MCF 10A (cell line): Measurements from ENCODE around the gene ZBTB47. TPM values are rescaled to one million over a fixed set of nuclear protein-coding genes. Genes with fewer than 3 reads are reported as not detected.

Source experiments
- BruUV-seq: library from RNA; stranded (reverse); fragments of 400-500 nt; replicated peaks from 2 replicates; lab custom pipeline; 2021; lab: Mats Ljungman, UMichigan
- CTCF ChIA-PET: fragments of 300-600 bp; sonication (Branson Sonifier 250); formaldehyde crosslinking; extraction: SDS; loops from one replicate; lab custom pipeline; 2021; ENCODE audit warnings: antibody characterized with exemption, inconsistent platforms; lab: Yijun Ruan, JAX
- POLR2A ChIA-PET: fragments of 300-600, 350-650 bp; sonication (Branson Sonifier 250); formaldehyde crosslinking; extraction: SDS; loops from one replicate; lab custom pipeline; 2020; ENCODE audit warnings: antibody characterized with exemption, inconsistent platforms; lab: Yijun Ruan, JAX
- DNase-seq: peaks from one replicate; pipeline ENCODE4 v3.0.0-alpha.2; 2018; ENCODE audit not compliant: unreplicated experiment
- H3K27ac Mint-ChIP-seq: one replicate; pipeline ENCODE4 v1.8.0; 2022; ENCODE audit warnings: mild to moderate bottlenecking, low read depth, mixed read lengths; ENCODE audit not compliant: unreplicated experiment
- H3K27me3 Mint-ChIP-seq: one replicate; pipeline ENCODE4 v1.8.0; 2022; ENCODE audit warnings: mixed read lengths; ENCODE audit not compliant: insufficient read depth, unreplicated experiment
- H3K36me3 Mint-ChIP-seq: one replicate; pipeline ENCODE4 v1.8.0; 2022; ENCODE audit warnings: mild to moderate bottlenecking, moderate library complexity, mixed read lengths; ENCODE audit not compliant: insufficient read depth, unreplicated experiment
- H3K4me1 Mint-ChIP-seq: one replicate; pipeline ENCODE4 v1.8.0; 2022; ENCODE audit warnings: mixed read lengths; ENCODE audit not compliant: insufficient read depth, unreplicated experiment
- H3K4me3 Mint-ChIP-seq: one replicate; pipeline ENCODE4 v1.8.0; 2022; ENCODE audit warnings: mild to moderate bottlenecking, moderate library complexity, mixed read lengths; ENCODE audit not compliant: unreplicated experiment
- H3K9me3 Mint-ChIP-seq: one replicate; pipeline ENCODE4 v1.8.0; 2022; ENCODE audit warnings: mixed read lengths; ENCODE audit not compliant: unreplicated experiment
- CTCF ChIP-seq: fragments of 200-600 bp; IDR thresholded peaks from one replicate; pipeline ENCODE4 v1.8.0; 2022; ENCODE audit warnings: antibody characterized with exemption, mild to moderate bottlenecking; ENCODE audit not compliant: unreplicated experiment
- intact Hi-C: fragments of 100-400 bp; cut with micrococcal nuclease; formaldehyde crosslinking; loops from 2 replicates; pipeline ENCODE4 v1.14.1; 2022
- total RNA-seq: library from RNA; stranded (reverse); gene quantifications from 2 replicates; pipeline ENCODE4 v1.2.3, GENCODE V29; 2022

Gene ZBTB47
- total RNA-seq, 1 experiment from 2014 or later: 10.9 TPM

- Mint-ChIP-seq H3K36me3 (peaks cover 30% of the 10 kb centered on the region), H3K4me1 (peaks cover 21% of the 10 kb centered on the region), H3K9me3 (no peaks in the 10 kb centered on the region), H3K27ac (no peak overlapping the region), H3K4me3 (no peak overlapping the region), H3K27me3 (no peaks in the 10 kb centered on the region)
- no peak for TF ChIP-seq CTCF
- no TSS peak for BruUV-seq
- CTCF ChIA-PET: interaction anchor here (0.7 to 1.0 kb wide), 2 partner anchors 9 to 89 kb away, joined by 3 to 5 read pairs; no protein-coding TSS in a partner anchor
- POLR2A ChIA-PET: no interaction called here
- no peak for DNase-seq
- intact Hi-C loops: no loop called here
These were observed 6.7 kb downstream of the ZBTB47 start for GRCh38 chr3:42660131-42660715.

GRCh38 chr3:42660898-42661297 is 7.4 kb downstream of the ZBTB47 start:
- H3K27ac Mint-ChIP-seq: no peak overlapping the region
- DNase-seq: no peak
- H3K4me1 Mint-ChIP-seq: peaks cover 19% of the 10 kb centered on the region
- no peaks in the 10 kb centered on the region for H3K27me3 Mint-ChIP-seq
- H3K36me3 Mint-ChIP-seq: peaks cover 30% of the 10 kb centered on the region
- POLR2A ChIA-PET: interaction anchor here (0.8 to 1.0 kb wide), 2 partner anchors 8 to 9 kb away, joined by 3 to 4 read pairs; partner anchors contain the start of gene ZBTB47
- BruUV-seq: no TSS peak
- TF ChIP-seq CTCF: peak; percentile 14
- intact Hi-C loops: no loop called here
- no peak overlapping the region for H3K4me3 Mint-ChIP-seq
- CTCF ChIA-PET: interaction anchor here (1.3 to 1.4 kb wide), 2 partner anchors 9 to 82 kb away, joined by 3 to 6 read pairs; no protein-coding TSS in a partner anchor
- H3K9me3 Mint-ChIP-seq: no peaks in the 10 kb centered on the region

GRCh38 chr3:42661593-42662022 is 8.1 kb downstream of the ZBTB47 start:
- no TSS peak for BruUV-seq
- no peaks in the 10 kb centered on the region for H3K27me3 Mint-ChIP-seq
- ChIA-PET POLR2A (interaction anchor here (0.5 to 1.0 kb wide), 4 partner anchors 8 to 154 kb away, joined by 3 to 4 read pairs (median 4); partner anchors contain the start of gene ZBTB47), CTCF (interaction anchor here (1.3 to 1.4 kb wide), 2 partner anchors 9 to 81 kb away, joined by 3 to 6 read pairs; no protein-coding TSS in a partner anchor)
- H3K27ac Mint-ChIP-seq: no peak overlapping the region
- intact Hi-C loops: no loop called here
- DNase-seq: no peak
- no peak for TF ChIP-seq CTCF
- peaks cover 12% of the 10 kb centered on the region for H3K4me1 Mint-ChIP-seq
- no peak overlapping the region for H3K4me3 Mint-ChIP-seq
- H3K9me3 Mint-ChIP-seq: no peaks in the 10 kb centered on the region
- H3K36me3 Mint-ChIP-seq: peaks cover 29% of the 10 kb centered on the region

- intact Hi-C loops: no loop called here
- POLR2A ChIA-PET: interaction anchor here (0.5 to 1.0 kb wide), 5 partner anchors 15 to 154 kb away, joined by 3 to 7 read pairs (median 3); no protein-coding TSS in a partner anchor
- DNase-seq: no peak
- no peak overlapping the region for H3K4me3 Mint-ChIP-seq
- no peak overlapping the region for H3K27ac Mint-ChIP-seq
- no TSS peak for BruUV-seq
- no peak for TF ChIP-seq CTCF
- H3K27me3 Mint-ChIP-seq: no peaks in the 10 kb centered on the region
- H3K4me1 Mint-ChIP-seq: peaks cover 12% of the 10 kb centered on the region
- peaks cover 24% of the 10 kb centered on the region for H3K36me3 Mint-ChIP-seq
- no peaks in the 10 kb centered on the region for H3K9me3 Mint-ChIP-seq
- CTCF ChIA-PET: interaction anchor here (0.7 to 1.4 kb wide), 3 partner anchors 10 to 93 kb away, joined by 3 to 6 read pairs (median 3); no protein-coding TSS in a partner anchor
These were observed 8.7 kb downstream of the ZBTB47 start for GRCh38 chr3:42662037-42662812.
